Choroid plexus epithelial cell (primary cell): Measurements from ENCODE around the gene DLX5.

Experiments
- DNase-seq: peaks from one replicate; pipeline ENCODE4 v3.0.0-alpha.2; 2010; ENCODE audit warnings: low read depth
- H3K4me3 ChIP-seq: 2 replicates; pipeline ENCODE4 v1.5.1; 2011; ENCODE audit warnings: low read depth, mild to moderate bottlenecking, control low read depth, low read length, moderate library complexity
- CTCF ChIP-seq: conservative IDR thresholded peaks from 2 replicates; pipeline ENCODE4 v1.5.1; 2011; ENCODE audit warnings: low read depth, mild to moderate bottlenecking, control low read depth, inconsistent platforms, low read length, moderate library complexity

DLX5 gene

GRCh38 chr7:97020996-97021746 is 3.5 kb downstream of the DLX5 start:
- H3K4me3 ChIP-seq = no peak overlapping the region
- DNase-seq = no peak
- no peak for TF ChIP-seq CTCF

DNA sequence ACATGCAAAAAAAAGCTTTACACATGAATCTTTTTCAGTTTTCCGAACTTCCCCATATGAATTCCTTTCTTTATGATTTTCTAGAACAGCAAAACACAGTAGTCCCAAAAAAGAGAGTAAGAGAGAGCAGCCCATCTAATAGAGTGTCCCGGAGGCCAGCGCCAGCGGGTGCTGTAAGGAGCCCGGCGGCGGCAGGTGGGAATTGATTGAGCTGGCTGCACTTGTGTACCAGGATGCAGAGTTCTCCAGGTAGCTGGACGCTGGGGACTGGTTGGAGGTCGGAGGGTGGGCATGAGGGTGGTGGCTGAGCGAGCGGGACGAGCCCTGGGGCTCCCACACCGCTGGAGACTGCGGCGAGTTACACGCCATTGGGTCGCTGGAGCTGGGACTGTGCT is 4.0 kb downstream of the DLX5 start:
- no peak overlapping the region for H3K4me3 ChIP-seq
- no peak for TF ChIP-seq CTCF
- no peak for DNase-seq

- DNase-seq = no peak
- no peak for TF ChIP-seq CTCF
- no peak overlapping the region for H3K4me3 ChIP-seq
Measured at GRCh38 chr7:97019710-97020225, 4.9 kb downstream of the DLX5 start.

GRCh38 chr7:97018791-97019531 is 5.7 kb downstream of the DLX5 start:
- no peak for TF ChIP-seq CTCF
- H3K4me3 ChIP-seq = no peak overlapping the region
- no peak for DNase-seq

GRCh38 chr7:97018126-97018601 is 6.5 kb downstream of the DLX5 start:
- no peak for DNase-seq
- H3K4me3 ChIP-seq = no peak overlapping the region

More at GRCh38 chr7:97018126-97018601, 6.5 kb downstream of the DLX5 start:
- TF ChIP-seq CTCF = no peak
